MM.1S (cell line): ENCODE results near the gene POLE2.

Source experiments
- DNase-seq: peaks from one replicate; pipeline ENCODE4 v3.0.0-alpha.2; 2015
- H2AFZ ChIP-seq: fragments of 300-600 bp; sonication (generic); 2 replicates; pipeline ENCODE4 v1.6.0; 2016; ENCODE audit warnings: antibody characterized with exemption, low read length
- H3F3A ChIP-seq: fragments of 300-600 bp; sonication (generic); 2 replicates; pipeline ENCODE4 v1.6.1; 2016; ENCODE audit warnings: mild to moderate bottlenecking, antibody characterized with exemption, low read length, moderate library complexity, mixed read lengths; ENCODE audit not compliant: insufficient read depth
- H3K27ac ChIP-seq: fragments of 300-600 bp; sonication (generic); 2 replicates; pipeline ENCODE4 v1.5.1; 2016; ENCODE audit warnings: mild to moderate bottlenecking, low read length
- H3K27me3 ChIP-seq: fragments of 300-600 bp; sonication (generic); replicated peaks from 2 replicates; pipeline ENCODE4 v1.6.0; 2016; ENCODE audit warnings: low read length; ENCODE audit not compliant: insufficient read depth
- H3K36me3 ChIP-seq: fragments of 300-600 bp; sonication (generic); replicated peaks from 2 replicates; pipeline ENCODE4 v1.6.1; 2016; ENCODE audit warnings: mild to moderate bottlenecking, low read length, mixed read lengths; ENCODE audit not compliant: insufficient read depth
- H3K4me1 ChIP-seq: fragments of 300-600 bp; sonication (generic); 2 replicates; pipeline ENCODE4 v1.6.1; 2016; ENCODE audit warnings: low read length, mixed read lengths
- H3K4me2 ChIP-seq: fragments of 300-600 bp; sonication (generic); 2 replicates; pipeline ENCODE4 v1.6.0; 2016; ENCODE audit warnings: low read depth, low read length
- H3K4me3 ChIP-seq: fragments of 300-600 bp; sonication (generic); 2 replicates; pipeline ENCODE4 v1.5.1; 2016; ENCODE audit warnings: low read length, mixed read lengths
- H3K79me2 ChIP-seq: fragments of 300-600 bp; sonication (generic); 2 replicates; pipeline ENCODE4 v1.6.1; 2016; ENCODE audit warnings: mixed run types, low read length, mixed read lengths
- H3K9ac ChIP-seq: fragments of 300-600 bp; sonication (generic); 2 replicates; pipeline ENCODE4 v1.6.1; 2016; ENCODE audit warnings: low read length, mixed read lengths
- H3K9me2 ChIP-seq: fragments of 300-600 bp; sonication (generic); replicated peaks from 2 replicates; pipeline ENCODE4 v1.6.1; 2016; ENCODE audit warnings: mild to moderate bottlenecking, low read length, mixed read lengths; ENCODE audit not compliant: insufficient read depth
- H3K9me3 ChIP-seq: fragments of 300-600 bp; sonication (generic); replicated peaks from 2 replicates; pipeline ENCODE4 v1.6.1; 2016; ENCODE audit warnings: mild to moderate bottlenecking, low read length, mixed read lengths; ENCODE audit not compliant: insufficient read depth
- H4K20me1 ChIP-seq: fragments of 300-600 bp; sonication (generic); 2 replicates; pipeline ENCODE4 v1.6.1; 2016; ENCODE audit warnings: mild to moderate bottlenecking, low read length, moderate library complexity, mixed read lengths; ENCODE audit not compliant: insufficient read depth
- EZH2 ChIP-seq: fragments of 300-600 bp; sonication (generic); optimal IDR thresholded peaks from 2 replicates; pipeline ENCODE3; 2017; ENCODE audit warnings: low read depth, mild to moderate bottlenecking, antibody characterized with exemption, low read length, mixed read lengths
- EZH2phosphoT487 ChIP-seq: fragments of 300-600 bp; sonication (generic); IDR thresholded peaks from 2 replicates; pipeline ENCODE4 v1.6.1; 2018; ENCODE audit warnings: antibody characterized with exemption, low read length
- TF ChIP-seq, protein P1 (sequence below): fragments of 300-600 bp; sonication (generic); IDR thresholded peaks from 2 replicates; pipeline ENCODE4 v1.5.1; 2016; ENCODE audit warnings: antibody characterized with exemption, low read length, mixed read lengths

POLE2 gene

DNA sequence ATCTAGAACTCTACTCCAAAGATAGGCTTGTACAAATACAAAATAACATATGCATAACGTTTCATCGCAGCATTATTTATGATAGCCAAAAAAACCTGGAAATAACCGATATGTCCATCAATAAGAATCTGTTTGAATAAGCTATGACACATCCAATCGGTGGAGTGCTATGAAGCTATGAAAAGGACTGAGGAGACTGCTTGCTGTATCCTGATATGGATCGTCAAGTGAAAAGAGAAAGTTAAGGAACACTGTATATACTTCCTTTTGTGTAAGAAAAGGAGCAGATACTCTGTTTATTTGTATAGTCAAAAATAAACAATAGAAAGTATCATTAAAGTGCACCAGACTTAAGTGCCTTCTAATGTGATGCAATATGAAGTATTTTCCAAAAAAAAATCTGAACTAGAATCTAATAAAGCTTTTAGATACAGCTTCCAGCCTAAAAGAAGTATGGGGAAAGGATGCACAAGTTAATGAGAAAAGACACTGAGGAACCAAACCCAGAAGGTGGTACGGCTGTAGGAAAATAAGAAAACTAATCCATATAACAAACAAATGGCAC, 4.3 kb upstream of the POLE2 start:
- Histone ChIP-seq H3K4me3 (no peak overlapping the region), H3K79me2 (no peaks in the 10 kb centered on the region), H3K9ac (no peak overlapping the region), H3K27ac (no peak overlapping the region), H3K9me2 (no peaks in the 10 kb centered on the region), H3K4me2 (peak overlapping the region; percentile 69; the same call in 1 of the 2 replicates), H3F3A (0 out of 2 replicates have a peak, but pooled peaks cover 3% of the 10 kb centered on the region), H2AFZ (peak overlapping the region; percentile 69; the same call in 1 of the 2 replicates), H3K4me1 (no peaks in the 10 kb centered on the region), H3K27me3 (no peaks in the 10 kb centered on the region), H4K20me1 (no peaks in the 10 kb centered on the region), H3K9me3 (no peaks in the 10 kb centered on the region), H3K36me3 (no peaks in the 10 kb centered on the region)
- TF ChIP-seq, protein P1, sequence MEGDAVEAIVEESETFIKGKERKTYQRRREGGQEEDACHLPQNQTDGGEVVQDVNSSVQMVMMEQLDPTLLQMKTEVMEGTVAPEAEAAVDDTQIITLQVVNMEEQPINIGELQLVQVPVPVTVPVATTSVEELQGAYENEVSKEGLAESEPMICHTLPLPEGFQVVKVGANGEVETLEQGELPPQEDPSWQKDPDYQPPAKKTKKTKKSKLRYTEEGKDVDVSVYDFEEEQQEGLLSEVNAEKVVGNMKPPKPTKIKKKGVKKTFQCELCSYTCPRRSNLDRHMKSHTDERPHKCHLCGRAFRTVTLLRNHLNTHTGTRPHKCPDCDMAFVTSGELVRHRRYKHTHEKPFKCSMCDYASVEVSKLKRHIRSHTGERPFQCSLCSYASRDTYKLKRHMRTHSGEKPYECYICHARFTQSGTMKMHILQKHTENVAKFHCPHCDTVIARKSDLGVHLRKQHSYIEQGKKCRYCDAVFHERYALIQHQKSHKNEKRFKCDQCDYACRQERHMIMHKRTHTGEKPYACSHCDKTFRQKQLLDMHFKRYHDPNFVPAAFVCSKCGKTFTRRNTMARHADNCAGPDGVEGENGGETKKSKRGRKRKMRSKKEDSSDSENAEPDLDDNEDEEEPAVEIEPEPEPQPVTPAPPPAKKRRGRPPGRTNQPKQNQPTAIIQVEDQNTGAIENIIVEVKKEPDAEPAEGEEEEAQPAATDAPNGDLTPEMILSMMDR = no peak
- no peak for TF ChIP-seq EZH2phosphoT487
- DNase-seq = no peak

DNA sequence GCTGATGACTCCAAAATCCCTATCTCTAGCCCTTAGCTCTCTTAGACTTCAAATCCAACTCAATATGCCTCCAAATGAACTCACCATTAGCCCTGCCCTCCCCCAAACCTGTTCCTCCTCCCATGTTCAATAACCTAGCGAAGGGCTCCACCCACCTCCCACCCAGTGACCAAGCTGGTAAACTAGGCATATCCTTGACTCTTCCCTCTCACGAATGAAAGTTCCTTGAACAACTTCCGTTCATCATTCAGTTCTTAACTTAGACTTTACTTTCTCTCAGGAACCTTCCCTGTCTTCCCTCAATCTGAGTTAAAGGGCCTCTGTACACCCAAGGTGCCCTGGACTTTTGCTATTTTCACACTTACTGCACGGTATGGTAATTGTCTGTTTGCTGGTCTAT, 3.0 kb upstream of the POLE2 start:
- Histone ChIP-seq H3K9me3 (no peaks in the 10 kb centered on the region), H3K9me2 (no peaks in the 10 kb centered on the region), H3K36me3 (no peaks in the 10 kb centered on the region), H3K9ac (no peak overlapping the region), H3K4me1 (no peaks in the 10 kb centered on the region), H4K20me1 (no peaks in the 10 kb centered on the region), H3K27ac (no peak overlapping the region), H3K4me2 (no peak overlapping the region), H3F3A (0 out of 2 replicates have a peak, but pooled peaks cover 3% of the 10 kb centered on the region), H2AFZ (no peak overlapping the region), H3K79me2 (no peaks in the 10 kb centered on the region), H3K27me3 (no peaks in the 10 kb centered on the region), H3K4me3 (no peak overlapping the region)
- TF ChIP-seq, protein P1 = no peak
- TF ChIP-seq EZH2phosphoT487 (no peak), EZH2 (no peak)
- no peak for DNase-seq

DNA sequence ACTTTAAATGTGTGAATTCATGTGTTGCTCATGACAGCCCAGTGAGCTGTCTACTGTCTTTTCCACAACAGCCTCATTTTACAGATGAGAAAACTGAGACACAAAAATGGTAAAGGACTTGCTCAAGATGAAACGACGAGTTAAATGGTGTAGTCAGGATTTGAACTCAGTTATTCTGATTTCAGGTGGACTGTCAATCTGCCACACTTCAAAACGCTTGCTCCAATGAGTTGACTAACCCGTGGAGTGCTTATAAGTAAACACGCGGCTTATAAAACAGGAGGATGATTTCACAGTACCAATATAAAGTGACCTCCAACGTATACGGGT, 652 bp upstream of the POLE2 start:
- no peaks in the 10 kb centered on the region for H3K9me2 ChIP-seq
- H3K27ac ChIP-seq = no peak overlapping the region
- H2AFZ ChIP-seq = peak overlapping the region; percentile 94
- no peaks in the 10 kb centered on the region for H3K4me1 ChIP-seq
- no peak for TF ChIP-seq EZH2phosphoT487
- TF ChIP-seq, protein P1 = no peak
- TF ChIP-seq EZH2 = no peak
- H3K79me2 ChIP-seq = no peaks in the 10 kb centered on the region
- no peaks in the 10 kb centered on the region for H3K27me3 ChIP-seq
- no peak for DNase-seq
- H3K9ac ChIP-seq = no peak overlapping the region
- H4K20me1 ChIP-seq = no peaks in the 10 kb centered on the region
- H3K4me3 ChIP-seq = no peak overlapping the region
- no peaks in the 10 kb centered on the region for H3K9me3 ChIP-seq
- H3K36me3 ChIP-seq = no peaks in the 10 kb centered on the region
- H3F3A ChIP-seq = 0 out of 2 replicates have a peak, but pooled peaks cover 3% of the 10 kb centered on the region
- peak overlapping the region; percentile 52; the same call in 1 of the 2 replicates for H3K4me2 ChIP-seq
